HCEC 1CT (cell line): ENCODE data around the gene EPB41L4A.
"Not testable (repeated sequence)": the region's sequence is repeated elsewhere in the genome, so short reads cannot be mapped to it uniquely, and the experiment has no call there.

Source experiments
- DNase-seq: peaks from one replicate; pipeline ENCODE4 v3.0.0-alpha.2; 2017

EPB41L4A gene

GRCh38 chr5:112419164-112419985 lies at the start of gene EPB41L4A:
Gene EPB41L4A, minus strand, starts transcription at chr5:112419277. Its CDS starts 238 bp downstream, at chr5:112419039.
- no peak for DNase-seq

- no peak for DNase-seq
Observed at GRCh38 chr5:112467485-112467884, 48.4 kb upstream of the EPB41L4A start.

DNA sequence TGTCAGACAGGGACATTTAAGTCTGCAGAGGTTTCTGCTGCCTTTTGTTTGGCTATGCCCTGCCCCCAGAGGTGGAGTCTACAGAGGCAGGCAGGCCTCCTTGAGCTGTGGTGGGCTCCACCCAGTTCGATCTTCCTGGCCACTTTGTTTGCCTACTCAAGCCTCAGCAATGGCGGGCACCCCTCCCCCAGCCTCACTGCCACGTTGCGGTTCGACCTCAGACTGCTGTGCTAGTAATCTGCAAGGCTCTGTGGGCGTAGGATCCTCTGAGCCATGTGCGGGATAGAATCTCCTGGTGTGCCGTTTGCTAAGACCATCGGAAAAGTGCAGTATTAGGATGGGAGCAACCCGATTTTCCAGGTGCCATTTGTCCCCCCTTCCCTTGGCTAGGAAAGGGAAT lies 47.2 kb upstream of the EPB41L4A start:
- DNase-seq: not testable (repeated sequence)

GRCh38 chr5:112447187-112447760 lies 28.2 kb upstream of the EPB41L4A start:
- not testable (repeated sequence) for DNase-seq

DNA sequence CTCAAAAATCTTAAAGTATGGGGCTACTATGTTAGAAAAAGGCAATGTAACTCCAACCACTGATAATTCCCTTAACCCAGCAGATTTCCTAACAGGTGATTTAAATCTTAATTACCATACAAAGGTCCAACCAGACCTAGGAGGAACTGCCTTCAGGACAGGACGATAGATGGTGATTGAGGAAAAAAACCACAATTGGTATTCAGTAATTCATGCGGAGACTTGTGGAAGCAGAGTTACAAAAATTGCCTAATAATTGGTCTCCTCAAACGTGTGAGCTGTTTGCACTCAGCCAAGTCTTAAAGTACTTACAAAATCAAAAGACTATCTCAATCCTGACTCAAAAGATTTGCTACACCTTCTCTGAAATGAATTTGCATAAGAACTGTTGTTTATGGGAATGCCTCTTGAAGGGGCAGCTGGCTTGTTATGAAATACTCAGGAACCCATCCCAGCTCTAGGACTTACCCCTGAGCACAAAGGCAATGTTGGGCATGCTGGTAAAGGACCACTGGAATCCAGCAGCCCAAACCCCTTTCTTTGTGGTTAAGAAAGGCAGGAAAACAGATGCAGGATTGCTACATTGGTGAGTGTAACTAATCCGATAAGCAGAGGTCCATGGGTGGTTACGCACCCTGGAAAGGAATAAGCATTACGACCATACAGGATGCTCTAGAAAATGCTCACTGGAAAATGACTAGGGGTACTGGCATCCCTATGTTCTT lies 26.7 kb upstream of the EPB41L4A start:
- no peak for DNase-seq

- DNase-seq: not testable (repeated sequence)
Observed at GRCh38 chr5:112443932-112444331, 24.9 kb upstream of the EPB41L4A start.

DNA sequence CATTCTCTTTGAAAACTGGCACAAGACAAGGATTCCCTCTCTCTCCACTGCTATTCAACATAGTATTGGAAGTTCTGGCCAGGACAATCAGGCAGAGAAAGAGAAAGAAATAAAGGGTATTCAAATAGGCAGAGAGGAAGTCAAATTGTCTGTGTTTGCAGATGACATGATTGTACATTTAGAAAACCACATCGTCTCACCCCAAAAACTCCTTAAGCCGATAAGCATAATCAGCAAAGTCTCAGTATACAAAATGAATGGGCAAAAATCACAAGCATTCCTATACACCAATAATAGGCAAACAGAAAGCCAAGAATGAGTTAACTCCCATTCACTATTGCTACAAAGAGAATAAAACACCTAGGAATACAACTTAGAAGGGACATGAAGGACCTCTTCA lies 21.0 kb upstream of the EPB41L4A start:
- DNase-seq: no peak

- no peak for DNase-seq
Observed at GRCh38 chr5:112436144-112436543, 17.1 kb upstream of the EPB41L4A start.

DNA sequence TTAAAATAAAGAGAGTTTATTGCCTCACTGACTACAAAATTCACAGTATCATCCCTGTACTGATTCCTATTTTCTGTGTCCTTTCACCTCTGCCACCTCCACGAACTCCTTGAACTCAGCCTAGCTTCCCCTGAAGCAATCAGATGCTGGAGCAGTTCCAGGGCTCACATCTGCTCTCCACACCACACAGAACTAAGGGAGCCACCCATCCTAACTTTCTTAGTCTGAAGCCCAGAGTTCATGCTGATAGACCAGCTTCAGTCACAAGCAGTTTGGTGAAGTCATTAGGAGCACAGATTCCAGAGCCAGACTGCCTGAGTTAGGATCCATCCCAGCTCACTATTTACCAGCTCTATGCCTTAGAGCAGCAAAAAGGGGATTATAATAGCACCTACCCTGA lies 15.6 kb upstream of the EPB41L4A start:
- no peak for DNase-seq

DNA sequence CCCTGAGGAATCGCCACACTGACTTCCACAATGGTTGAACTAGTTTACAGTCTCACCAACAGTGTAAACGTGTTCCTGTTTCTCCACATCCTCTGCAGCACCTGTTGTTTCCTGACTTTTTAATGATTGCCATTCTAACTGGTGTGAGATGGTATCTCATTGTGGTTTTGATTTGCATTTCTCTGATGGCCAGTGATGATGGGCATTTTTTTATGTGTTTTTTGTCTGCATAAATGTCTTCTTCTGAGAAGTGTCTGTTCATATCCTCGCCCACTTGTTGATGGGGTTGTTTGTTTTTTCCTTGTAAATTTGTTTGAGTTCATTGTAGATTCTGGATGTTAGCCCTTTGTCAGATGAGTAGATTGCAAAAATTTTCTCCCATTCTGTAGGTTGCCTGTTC lies 7.1 kb upstream of the EPB41L4A start:
- not testable (repeated sequence) for DNase-seq

DNA sequence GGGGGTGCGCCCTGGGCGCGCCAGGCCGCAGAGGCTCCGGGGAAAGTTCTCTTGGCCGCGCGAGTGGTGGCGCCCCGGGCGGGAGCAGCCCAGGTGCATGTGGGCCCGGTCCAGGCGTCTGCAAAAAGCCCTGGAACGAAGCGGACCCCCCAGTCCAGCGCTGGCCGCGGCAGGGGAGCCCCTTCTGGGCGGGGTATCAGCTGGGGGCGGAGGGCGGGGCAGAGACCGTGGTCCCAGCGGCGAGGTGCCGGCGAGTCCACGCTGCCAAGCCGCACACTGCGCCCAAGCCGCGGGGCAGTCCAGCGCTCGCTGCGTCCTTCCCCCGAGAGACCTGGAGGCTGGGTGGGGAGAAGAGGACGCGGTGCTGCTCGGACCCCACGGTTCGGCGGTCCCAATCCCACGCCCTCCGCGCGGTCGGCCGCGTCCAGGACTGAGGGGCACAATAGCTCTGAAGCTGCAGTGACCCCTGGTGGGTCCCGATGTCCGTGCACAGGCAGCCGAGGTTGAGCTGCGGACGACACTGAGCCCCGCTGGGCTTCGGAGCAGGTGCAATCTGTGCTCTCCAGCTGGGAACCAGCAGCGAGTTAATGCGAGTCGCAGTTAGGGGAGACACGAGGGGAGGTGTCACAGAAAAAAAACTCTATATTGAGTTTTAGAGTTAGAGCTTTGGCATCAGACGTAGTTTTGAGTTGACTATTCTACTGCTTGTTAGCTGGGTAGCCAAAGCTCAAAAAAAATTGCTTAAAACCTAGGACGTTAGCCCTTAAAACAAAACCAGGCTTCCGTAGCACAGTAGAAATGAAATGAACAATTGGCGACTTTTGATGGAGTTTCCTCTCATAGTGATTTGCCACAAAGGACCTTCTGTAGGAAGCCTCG lies 1.1 kb upstream of the EPB41L4A start:
- DNase-seq: peak; percentile 7

DNA sequence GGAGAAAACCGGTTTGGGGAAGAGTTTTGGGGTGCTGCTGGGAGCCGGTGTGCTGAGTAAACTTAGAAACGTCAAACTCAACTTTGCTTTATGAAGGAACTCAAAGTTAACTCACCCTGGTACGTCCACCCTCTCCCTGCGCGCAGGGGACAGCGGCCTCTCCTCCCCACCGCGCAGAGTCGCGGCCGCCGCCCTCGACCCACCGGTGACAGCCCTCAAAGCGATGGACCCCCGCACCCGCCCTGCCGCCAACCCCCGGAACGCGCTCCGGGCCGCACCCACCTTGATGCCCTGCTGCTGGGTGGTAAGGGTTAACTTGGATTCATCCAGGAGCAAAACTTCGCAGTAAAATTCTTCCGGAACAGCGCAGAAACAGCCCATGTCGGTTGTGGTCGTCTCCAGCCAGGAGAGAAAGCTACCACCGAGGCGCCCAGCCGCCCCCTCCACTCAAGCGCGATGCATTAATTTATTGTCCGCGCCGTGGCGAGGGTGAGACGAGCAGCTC lies 366 bp downstream of the EPB41L4A start:
- no peak for DNase-seq

- DNase-seq: no peak
Observed at GRCh38 chr5:112417931-112418658, 982 bp downstream of the EPB41L4A start.

DNA sequence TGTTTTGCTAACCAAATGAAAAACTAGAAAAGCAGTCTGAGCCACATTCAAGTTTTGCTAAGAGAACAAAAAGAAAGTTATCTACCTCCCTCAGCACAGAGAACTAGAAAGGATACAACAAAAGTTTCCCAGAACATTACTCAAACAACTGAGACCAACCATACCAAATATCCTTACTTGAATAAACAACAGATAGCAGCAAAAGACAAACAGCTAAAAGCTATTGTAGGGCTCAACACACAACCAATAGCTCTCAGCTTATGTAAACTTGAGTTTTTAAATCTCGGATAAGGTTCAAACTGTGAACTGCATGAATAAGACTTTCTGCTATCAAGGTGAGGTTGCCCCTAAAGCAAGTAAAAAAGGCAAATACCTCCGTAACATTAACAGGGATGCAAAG lies 3.5 kb downstream of the EPB41L4A start:
- DNase-seq: no peak

DNA sequence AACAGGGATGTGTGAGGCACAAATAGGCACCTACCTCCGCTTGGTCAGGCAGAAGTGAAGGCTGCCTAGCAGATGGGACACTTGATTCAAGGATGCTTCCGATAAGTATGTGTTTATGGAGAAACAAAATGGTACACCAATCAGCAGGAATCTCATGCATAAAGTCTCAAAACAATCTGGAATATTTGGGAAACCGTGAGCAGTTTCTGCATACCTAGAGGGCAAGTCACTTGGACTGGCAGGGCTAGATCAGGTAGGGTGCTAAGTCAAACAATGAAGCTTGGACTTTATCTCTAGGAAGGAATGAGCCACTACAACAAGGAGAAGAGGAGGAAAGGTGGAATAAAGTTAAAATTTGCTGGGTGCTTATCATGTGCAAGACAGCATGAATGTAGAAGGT lies 5.5 kb downstream of the EPB41L4A start:
- DNase-seq: no peak

DNA sequence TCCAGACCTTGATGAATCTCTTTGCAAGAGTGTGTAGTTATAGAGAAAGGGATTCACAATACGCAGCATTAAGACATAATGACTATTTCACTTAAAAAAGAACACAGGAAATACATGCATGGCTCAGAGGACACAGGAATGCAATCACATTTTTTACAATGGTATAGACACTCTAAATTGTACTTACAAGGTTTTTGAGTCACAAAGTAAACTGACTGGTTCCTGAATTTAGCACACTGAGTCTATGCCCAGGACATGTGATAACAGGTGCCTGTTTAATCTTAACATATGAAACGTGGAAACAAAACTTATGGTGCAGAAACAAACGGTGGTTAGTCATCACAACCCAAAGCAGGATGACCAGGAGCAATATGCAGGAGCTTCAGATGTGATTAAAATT lies 6.7 kb downstream of the EPB41L4A start:
- DNase-seq: no peak

GRCh38 chr5:112411903-112412302 lies 7.2 kb downstream of the EPB41L4A start:
- DNase-seq: no peak

DNA sequence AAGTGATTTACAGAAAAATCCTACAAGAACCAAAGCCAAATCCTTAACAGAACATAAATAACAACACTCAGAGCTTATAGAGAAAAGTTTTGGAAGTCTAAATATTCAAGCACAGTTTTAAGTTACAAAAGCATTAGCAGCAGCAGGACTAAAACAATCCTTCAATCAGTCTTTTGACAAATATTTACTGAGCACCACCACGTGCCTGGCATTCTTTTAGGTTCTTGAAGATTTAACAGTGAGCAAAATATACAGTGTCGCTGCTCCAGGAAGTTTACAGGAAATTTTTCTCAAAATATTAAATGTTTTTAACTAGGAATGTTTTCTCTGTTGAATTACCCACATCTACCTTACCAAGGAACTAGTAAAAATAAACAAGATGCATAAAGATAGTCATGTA lies 11.4 kb downstream of the EPB41L4A start:
- DNase-seq: no peak

GRCh38 chr5:112407240-112407639 lies 11.8 kb downstream of the EPB41L4A start:
- no peak for DNase-seq

DNA sequence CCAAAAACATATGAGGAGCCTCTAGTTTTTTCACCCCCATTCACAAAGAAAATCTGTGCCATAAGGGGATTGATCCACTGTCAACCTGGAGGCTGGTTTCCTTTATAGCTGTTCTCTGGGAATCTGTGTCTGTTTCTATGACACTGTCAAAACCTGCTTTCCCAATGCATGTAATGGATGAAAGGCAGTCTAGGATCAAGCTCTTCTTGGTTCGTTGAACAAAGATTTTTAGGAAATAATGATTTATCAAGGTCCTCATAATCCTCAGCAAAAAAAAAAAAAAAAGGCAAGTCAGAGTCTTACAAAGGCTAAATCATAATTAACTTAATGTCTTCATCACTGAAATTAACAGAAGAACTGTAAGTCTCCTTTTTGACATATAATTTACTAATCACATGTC lies 16.0 kb downstream of the EPB41L4A start:
- no peak for DNase-seq

DNA sequence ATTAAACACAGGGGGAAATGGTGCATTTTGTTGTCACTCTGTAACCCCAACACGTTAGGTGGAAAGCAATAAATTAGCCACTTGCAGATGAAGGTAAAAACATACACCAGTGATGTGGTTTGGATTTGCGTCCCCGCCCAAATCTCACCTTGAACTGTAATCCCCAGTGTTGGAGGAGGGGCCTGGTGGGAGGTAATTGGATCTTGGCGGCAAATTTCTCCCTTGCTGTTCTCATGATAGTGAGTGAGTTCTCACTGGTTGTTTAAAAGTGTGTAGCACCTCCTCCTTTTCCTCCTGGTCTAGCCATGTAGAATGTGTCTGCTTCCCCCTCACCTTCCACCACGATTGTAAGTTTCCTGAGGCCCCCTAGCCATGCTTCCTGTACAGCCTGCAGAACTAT lies 17.2 kb downstream of the EPB41L4A start:
- no peak for DNase-seq

DNA sequence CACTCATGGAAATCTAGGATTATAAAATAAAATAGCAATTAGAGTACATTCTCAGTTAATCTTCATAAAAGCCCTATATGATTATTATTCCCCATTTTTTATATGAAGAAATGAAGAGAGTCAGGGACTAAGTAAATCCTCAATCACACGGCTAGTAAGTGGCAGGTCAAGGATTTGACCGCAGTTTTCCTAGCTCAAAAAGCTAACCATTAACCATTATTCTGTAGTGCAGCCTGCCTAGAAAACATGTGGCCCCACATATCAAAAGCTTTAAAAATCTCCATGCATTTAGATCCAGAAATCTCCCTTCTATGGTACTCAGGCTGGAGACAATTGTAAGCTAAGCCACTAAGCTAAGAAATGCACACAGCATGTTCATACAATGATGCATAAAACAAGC lies 21.4 kb downstream of the EPB41L4A start:
- DNase-seq: no peak
